Subcutaneous abdominal adipose tissue (tissue), 5 donors: Measurements from ENCODE around the gene RTTN.

Experiments
- H3K27ac ChIP-seq: one replicate; pipeline ENCODE4 v1.7.0; 2013; ENCODE audit warnings: low read depth, mild to moderate bottlenecking, inconsistent platforms, low read length, moderate library complexity
- H3K27me3 ChIP-seq, 5 donors: one replicate each; pipeline ENCODE4 v1.7.0; 2013; ENCODE audit warnings: low read length in 5 of 5, inconsistent platforms in 1 of 5; ENCODE audit not compliant: control insufficient read depth in 5 of 5, insufficient read depth in 4 of 5
- H3K36me3 ChIP-seq, 5 donors: one replicate each; pipeline ENCODE4 v1.7.0; 2013; ENCODE audit warnings: low read length in 5 of 5; ENCODE audit not compliant: control insufficient read depth in 5 of 5, insufficient read depth in 5 of 5
- H3K4me1 ChIP-seq, 5 donors: one replicate each; pipeline ENCODE4 v1.7.0; 2013; ENCODE audit warnings: low read length in 5 of 5, mild to moderate bottlenecking in 3 of 5, moderate library complexity in 1 of 5; ENCODE audit not compliant: control insufficient read depth in 5 of 5, insufficient read depth in 5 of 5
- H3K4me3 ChIP-seq, 5 donors: one replicate each; pipeline ENCODE4 v1.7.0; 2013; ENCODE audit warnings: low read length in 5 of 5, low read depth in 1 of 5
- H3K9ac ChIP-seq, 5 donors: one replicate each; pipeline ENCODE4 v1.7.0; 2013; ENCODE audit warnings: low read length in 5 of 5, mild to moderate bottlenecking in 4 of 5, moderate library complexity in 3 of 5
- H3K9me3 ChIP-seq, 5 donors: one replicate each; pipeline ENCODE4 v1.7.0; 2013; ENCODE audit warnings: low read length in 5 of 5; ENCODE audit not compliant: control insufficient read depth in 5 of 5
- donor health status: healthy.
- donor health status: healthy.
- donor health status: healthy.
- donor health status: healthy.
- donor health status: healthy.

The RTTN gene

GRCh38 chr18:70158992-70159717, 46.3 kb downstream of the RTTN start:
- Histone ChIP-seq H3K4me1 (no peaks in the 10 kb centered on the region), H3K27me3 (no peaks in the 10 kb centered on the region), H3K36me3 (peaks cover 7 to 27% (median 11%) of the 10 kb centered on the region in 5 donors)

DNA sequence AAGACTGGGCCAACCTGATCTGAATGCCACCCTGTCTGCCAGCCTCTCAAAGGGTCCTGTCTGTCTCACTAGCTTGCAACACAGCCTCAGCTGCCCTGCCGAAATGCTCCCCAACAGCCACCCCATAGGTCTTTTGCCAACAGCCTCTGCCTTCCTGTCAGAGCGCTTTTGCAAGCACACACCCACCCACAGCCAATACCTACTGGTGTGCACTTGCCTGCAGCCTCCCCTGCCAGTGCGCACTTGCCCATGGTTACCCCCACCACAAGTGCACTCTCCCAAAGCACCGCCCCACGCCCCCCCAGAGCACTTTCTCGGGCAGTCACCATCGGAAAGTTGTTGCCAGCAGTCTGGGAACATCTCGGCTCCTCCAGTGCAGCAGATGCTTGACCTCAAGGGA, 48.6 kb downstream of the RTTN start:
- Histone ChIP-seq H3K9ac (no peak overlapping the region), H3K4me1 (no peaks in the 10 kb centered on the region), H3K27ac (no peak overlapping the region), H3K36me3 (peaks cover 3 to 15% (median 5%) of the 10 kb centered on the region in 5 donors), H3K9me3 (no peaks in the 10 kb centered on the region), H3K4me3 (no peak overlapping the region), H3K27me3 (no peaks in the 10 kb centered on the region)

More at GRCh38 chr18:70158992-70159717, 46.3 kb downstream of the RTTN start:
- Histone ChIP-seq H3K4me3 (no peak overlapping the region), H3K27ac (no peak overlapping the region), H3K9ac (no peak overlapping the region), H3K9me3 (no peaks in the 10 kb centered on the region)

GRCh38 chr18:70154591-70155194, 50.8 kb downstream of the RTTN start:
- Histone ChIP-seq H3K36me3 (peaks cover 7 to 16% (median 8%) of the 10 kb centered on the region in 5 donors), H3K4me3 (no peak overlapping the region), H3K9me3 (no peaks in the 10 kb centered on the region), H3K4me1 (no peaks in the 10 kb centered on the region), H3K27me3 (no peaks in the 10 kb centered on the region), H3K9ac (no peak overlapping the region), H3K27ac (no peak overlapping the region)

GRCh38 chr18:70151614-70152013, 53.9 kb downstream of the RTTN start:
- Histone ChIP-seq H3K27me3 (no peaks in the 10 kb centered on the region), H3K36me3 (peaks cover 19 to 35% (median 30%) of the 10 kb centered on the region in 5 donors), H3K4me1 (no peaks in the 10 kb centered on the region), H3K4me3 (no peak overlapping the region), H3K27ac (no peak overlapping the region), H3K9ac (no peak overlapping the region), H3K9me3 (no peaks in the 10 kb centered on the region)

DNA sequence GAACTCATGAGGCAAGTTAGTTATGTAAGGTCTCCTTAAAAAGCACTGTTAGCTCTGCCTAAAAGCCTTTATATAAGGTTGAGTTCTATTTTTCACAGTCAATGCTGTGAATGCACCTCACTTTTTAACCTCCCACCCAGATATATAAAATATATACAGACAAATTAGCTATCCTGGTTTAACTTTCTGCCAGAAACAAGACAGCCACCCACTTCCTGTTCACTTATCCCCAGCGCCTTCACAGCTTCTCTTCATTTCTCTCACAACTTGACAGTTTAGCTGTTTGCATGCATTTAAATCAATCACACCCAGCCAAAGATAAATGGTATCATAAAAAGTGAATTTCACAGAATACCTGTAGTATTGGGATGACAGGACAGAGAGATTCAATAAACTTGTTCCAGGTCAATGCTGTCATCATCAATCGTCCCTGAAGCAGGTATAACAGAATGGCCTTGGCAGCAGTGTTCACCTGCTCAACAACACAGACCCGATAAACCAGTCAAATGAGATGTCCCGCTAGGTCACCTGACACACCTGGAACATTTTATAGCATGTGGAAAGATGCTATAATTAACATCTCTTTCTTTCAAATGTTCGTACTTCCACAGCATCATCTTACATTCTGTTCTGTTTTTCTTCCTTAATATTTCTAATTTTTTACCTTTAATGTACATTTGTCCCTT, 55.7 kb downstream of the RTTN start:
- H3K4me1 ChIP-seq, result no peaks in the 10 kb centered on the region
- peaks cover 25 to 44% (median 36%) of the 10 kb centered on the region in 5 donors for H3K36me3 ChIP-seq
- H3K27me3 ChIP-seq, result no peaks in the 10 kb centered on the region
- no peak overlapping the region for H3K27ac ChIP-seq
- no peaks in the 10 kb centered on the region for H3K9me3 ChIP-seq
- H3K4me3 ChIP-seq, result no peak overlapping the region
- H3K9ac ChIP-seq, result no peak overlapping the region

- Histone ChIP-seq H3K36me3 (peaks cover 29 to 50% (median 37%) of the 10 kb centered on the region in 5 donors), H3K4me3 (no peak overlapping the region), H3K9ac (no peak overlapping the region), H3K27ac (no peak overlapping the region), H3K27me3 (no peaks in the 10 kb centered on the region), H3K9me3 (no peaks in the 10 kb centered on the region), H3K4me1 (no peaks in the 10 kb centered on the region)
Observed at GRCh38 chr18:70149156-70149555, 56.3 kb downstream of the RTTN start.

- no peak overlapping the region for H3K27ac ChIP-seq
- no peak overlapping the region for H3K4me3 ChIP-seq
- H3K36me3 ChIP-seq, result peaks cover 30 to 55% (median 37%) of the 10 kb centered on the region in 5 donors
- H3K4me1 ChIP-seq, result no peaks in the 10 kb centered on the region
- no peaks in the 10 kb centered on the region for H3K27me3 ChIP-seq
- no peaks in the 10 kb centered on the region for H3K9me3 ChIP-seq
- H3K9ac ChIP-seq, result no peak overlapping the region
Observed at GRCh38 chr18:70148039-70148938, 57.2 kb downstream of the RTTN start.

DNA sequence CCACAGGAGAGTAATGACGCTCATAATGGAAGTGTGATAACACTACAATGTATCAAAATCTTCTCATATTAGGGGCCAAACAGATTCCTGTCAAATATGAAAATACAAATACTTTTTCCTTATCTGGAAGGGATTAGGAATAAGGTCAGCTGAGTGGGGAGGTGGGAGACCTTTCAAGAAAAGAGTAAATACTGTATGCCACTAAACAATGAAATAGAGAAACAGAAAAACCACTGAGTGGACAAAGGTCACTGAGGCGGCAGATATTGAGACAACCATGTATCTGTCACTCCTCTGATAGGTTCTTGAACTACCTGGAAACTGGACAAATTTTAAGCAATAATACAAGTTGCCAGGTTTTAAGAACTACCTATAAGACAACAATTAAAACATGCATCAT, 59.3 kb downstream of the RTTN start:
- H3K4me3 ChIP-seq, result no peak overlapping the region
- peaks cover 33 to 56% (median 37%) of the 10 kb centered on the region in 5 donors for H3K36me3 ChIP-seq
- no peaks in the 10 kb centered on the region for H3K9me3 ChIP-seq
- no peak overlapping the region for H3K27ac ChIP-seq
- H3K4me1 ChIP-seq, result no peaks in the 10 kb centered on the region
- no peaks in the 10 kb centered on the region for H3K27me3 ChIP-seq
- H3K9ac ChIP-seq, result no peak overlapping the region

DNA sequence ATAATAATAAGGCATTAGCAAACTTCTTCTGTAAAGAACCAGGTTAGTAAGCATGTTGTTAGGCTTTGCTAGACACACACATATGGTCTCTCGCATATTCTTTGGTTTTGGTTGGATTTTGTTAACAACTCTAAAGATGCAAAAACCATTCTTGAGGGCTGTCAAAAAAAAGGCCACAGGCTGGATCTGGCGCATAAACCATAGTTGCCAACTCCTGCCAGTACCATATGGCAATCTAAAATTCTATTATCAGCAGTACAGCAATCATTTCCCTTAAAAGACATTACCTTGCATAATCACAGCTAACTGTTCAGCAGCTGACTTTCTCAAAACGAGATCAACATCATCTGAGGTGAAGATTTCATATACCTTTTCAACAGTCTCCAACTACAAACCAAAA, 63.5 kb downstream of the RTTN start:
- no peak overlapping the region for H3K4me3 ChIP-seq
- H3K27ac ChIP-seq, result no peak overlapping the region
- no peak overlapping the region for H3K9ac ChIP-seq
- H3K9me3 ChIP-seq, result no peaks in the 10 kb centered on the region
- no peaks in the 10 kb centered on the region for H3K27me3 ChIP-seq
- H3K36me3 ChIP-seq, result peaks cover 12 to 26% (median 19%) of the 10 kb centered on the region in 5 donors
- H3K4me1 ChIP-seq, result no peaks in the 10 kb centered on the region
